ENCODE data around the gene CHRDL2. TPM values are rescaled to one million over a fixed set of nuclear protein-coding genes. Genes with fewer than 3 reads are reported as not detected.

Gene CHRDL2
- total RNA-seq, 1 experiment from 2014 or later, result not detected

DNA sequence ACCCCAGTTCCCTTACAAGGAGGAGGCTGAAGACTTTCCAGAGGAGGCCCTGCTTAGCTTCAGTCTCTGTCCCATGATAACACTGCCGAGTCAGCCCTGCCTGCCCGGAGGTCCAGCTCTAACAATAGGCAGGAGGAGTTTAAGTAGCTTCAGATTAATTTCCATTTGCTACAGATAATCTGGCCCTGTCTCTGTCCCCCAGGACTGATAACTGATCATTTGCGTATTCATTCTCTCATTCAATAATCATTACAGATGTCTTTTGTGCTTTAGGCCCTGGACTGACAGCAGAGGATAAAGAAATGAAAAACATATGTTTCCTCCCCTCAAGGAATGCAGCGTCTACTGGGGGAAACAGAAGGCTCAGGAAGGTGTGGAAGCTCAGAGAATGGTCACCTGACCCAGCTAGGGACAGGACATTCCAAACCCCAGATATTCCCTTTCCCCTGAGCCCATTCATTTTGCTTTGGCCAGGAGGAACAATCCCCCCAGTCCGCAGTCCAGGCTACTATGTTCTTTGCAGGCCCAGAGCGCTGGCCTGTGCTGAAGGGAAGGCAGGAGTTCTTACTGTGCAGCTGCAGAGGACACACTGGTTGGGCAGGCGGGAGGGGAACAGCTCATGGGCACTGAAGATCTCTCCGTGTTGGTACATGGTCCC is 20.8 kb downstream of the CHRDL2 start:
- no peak for DNase-seq (ENCODE audit: low spot score)

GRCh38 chr11:74709175-74709574 is 22.1 kb downstream of the CHRDL2 start:
- no peak for DNase-seq (ENCODE audit: low spot score)

DNA sequence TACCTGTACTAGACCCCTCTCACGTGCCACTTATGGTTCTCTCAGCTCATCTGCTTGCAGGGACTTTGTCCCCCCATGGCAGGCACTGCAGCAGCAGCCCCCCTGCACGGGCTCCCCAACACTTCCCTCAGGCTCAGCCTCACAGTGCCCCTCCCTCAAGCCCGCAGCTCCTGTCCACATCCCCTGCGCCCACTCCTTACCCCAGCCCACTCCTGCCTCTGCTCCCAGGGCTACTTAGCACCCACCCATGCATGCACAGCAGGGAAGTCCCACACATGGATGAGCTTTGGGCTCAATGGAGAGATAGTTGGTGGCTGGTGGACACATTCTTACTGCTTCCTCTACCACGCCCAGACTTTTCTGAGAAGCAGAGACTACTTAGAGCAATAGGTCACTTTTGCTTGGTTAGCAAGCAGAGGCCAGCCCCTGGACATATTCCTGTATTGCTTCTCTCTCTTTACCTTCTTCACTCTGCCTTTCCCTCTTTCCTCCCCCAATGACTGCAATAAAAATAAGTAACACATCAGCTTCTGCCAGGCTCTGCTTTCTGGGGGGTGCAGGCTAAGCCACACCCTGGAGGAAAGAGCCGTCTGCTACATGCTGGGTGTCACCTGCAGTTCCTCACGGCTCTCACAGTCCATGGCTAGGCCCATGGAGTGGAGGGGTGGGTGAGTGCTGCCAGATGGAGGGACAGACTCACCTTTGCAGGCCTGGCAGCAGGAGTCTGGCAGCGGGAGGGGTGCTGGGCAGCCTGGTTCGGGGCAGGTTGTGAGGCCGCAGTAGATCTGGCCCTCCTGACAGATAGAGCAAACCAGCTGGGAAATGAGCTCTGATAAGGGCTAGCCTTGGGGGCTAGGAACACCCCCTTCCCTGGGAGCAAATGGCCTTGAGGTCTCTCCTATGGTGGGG is 23.4 kb downstream of the CHRDL2 start:
- DNase-seq (ENCODE audit: low spot score), result no peak

GRCh38 chr11:74707182-74707581 is 24.0 kb downstream of the CHRDL2 start:
- DNase-seq (ENCODE audit: low spot score), result no peak

- no peak for DNase-seq (ENCODE audit: low spot score)
Observed at GRCh38 chr11:74703211-74703610, 28.0 kb downstream of the CHRDL2 start.

- DNase-seq (ENCODE audit: low spot score), result peak; percentile 58
Observed at GRCh38 chr11:74702383-74703007, 28.7 kb downstream of the CHRDL2 start.

- no peak for DNase-seq (ENCODE audit: low spot score)
Observed at GRCh38 chr11:74701351-74701750, 29.9 kb downstream of the CHRDL2 start.

GRCh38 chr11:74699615-74700396 is 31.4 kb downstream of the CHRDL2 start:
- DNase-seq (ENCODE audit: low spot score), result no peak

DNA sequence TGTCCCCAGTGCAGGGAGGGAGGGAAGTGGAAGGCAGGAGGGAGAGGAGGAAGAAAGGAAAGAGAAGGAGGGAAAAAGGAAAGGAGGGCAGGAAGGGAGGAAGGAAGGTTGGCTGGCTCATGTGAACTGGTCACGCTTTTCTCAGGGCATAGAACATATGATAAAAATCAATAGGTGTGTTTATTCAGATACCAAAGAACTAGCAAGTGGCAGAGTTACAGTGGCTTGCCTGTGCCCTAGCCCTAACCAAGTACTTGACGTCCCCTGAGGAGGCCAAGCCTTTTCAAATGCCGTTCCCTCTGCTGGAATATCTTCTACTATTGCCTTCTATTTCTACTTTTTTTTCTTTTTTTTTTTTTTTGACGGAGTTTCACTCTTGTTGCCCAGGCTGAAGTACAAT is 33.5 kb downstream of the CHRDL2 start:
- no peak for DNase-seq (ENCODE audit: low spot score)

GRCh38 chr11:74696939-74697675 is 34.1 kb downstream of the CHRDL2 start:
- peak; percentile 53 for DNase-seq (ENCODE audit: low spot score)

GRCh38 chr11:74696500-74696899 is 34.7 kb downstream of the CHRDL2 start:
- DNase-seq (ENCODE audit: low spot score), result no peak

GRCh38 chr11:74695705-74696280 is 35.4 kb downstream of the CHRDL2 start:
- no peak for DNase-seq (ENCODE audit: low spot score)

DNA sequence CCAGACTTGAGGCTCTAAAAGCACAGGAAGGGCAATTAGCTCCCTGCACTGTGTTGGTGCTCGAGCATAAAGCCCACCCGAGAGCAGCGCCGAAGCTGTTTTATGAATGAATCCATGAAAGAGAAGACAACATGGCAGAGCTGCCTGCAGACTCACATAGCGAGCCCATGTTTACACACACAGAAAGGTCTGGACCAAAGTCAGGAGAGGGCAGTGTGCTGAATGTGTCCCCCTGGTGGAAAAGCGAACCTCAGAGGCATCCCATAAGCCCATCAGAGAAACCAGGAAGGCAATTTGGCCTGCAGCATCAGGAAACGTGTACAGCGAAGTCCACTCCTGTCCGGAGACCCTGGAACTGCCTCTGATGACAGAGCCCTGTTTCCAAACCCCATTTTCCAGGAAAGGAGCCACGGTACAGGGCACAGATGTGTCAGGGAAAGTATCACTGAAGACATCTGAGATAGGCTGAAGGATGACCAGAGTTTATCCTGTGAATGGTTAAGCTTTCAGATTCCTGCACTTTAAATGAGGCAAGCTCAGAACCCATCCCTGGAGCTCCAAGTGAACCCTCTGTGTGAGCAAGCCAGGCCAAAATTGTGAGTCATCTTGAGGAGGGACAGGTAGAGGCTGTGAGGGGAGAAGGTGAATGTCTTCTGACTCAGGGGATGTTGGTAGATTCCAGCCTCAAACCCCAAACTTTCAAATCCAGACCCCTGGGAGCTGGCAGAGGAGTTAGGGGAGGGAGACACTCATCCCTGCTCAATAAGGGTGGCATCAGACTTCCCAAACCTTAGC is 36.9 kb downstream of the CHRDL2 start:
- no peak for DNase-seq (ENCODE audit: low spot score)

- no peak for DNase-seq (ENCODE audit: low spot score)
Observed at GRCh38 chr11:74693531-74693930, 37.7 kb downstream of the CHRDL2 start.

GRCh38 chr11:74691755-74692154 is 39.5 kb downstream of the CHRDL2 start:
- DNase-seq (ENCODE audit: low spot score), result no peak

GRCh38 chr11:74689666-74690065 is 41.6 kb downstream of the CHRDL2 start:
- no peak for DNase-seq (ENCODE audit: low spot score)

DNA sequence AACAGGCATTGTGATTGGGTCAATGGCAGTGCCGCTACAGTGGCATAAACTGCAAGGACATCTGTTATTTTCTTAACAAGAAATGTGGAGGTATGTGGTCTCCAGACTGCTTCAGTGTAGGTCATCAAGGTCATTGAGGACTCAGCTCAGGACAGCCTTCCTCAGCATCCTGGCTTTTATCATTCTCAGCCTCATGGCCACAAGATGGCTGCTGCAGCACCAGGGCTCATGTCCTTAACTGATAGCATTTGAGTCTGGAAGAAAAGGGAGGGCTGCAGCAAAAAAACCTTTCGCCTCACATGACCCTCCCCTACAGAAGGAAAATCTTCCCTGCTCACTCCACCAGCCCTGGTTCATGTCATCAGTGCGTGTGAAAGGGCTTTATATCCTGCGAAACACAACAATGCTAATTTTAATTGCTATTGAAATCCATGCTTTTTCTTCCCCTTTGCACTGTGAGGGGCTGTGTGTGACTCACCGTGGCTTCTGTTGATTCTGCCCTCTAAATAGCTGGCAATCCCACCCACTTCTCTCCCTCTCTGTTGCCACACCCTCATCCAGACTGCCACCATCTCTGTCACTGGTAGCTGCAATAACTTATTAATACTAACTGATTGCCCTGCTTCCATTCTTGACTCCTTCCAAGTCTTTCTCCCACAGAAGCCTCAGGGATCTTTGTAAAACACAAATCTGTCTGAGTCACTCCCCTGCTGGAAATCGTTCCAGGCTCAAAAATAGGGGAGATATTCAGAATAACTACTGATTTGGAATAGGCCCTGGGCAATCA is 43.8 kb downstream of the CHRDL2 start:
- no peak for DNase-seq (ENCODE audit: low spot score)

DNA sequence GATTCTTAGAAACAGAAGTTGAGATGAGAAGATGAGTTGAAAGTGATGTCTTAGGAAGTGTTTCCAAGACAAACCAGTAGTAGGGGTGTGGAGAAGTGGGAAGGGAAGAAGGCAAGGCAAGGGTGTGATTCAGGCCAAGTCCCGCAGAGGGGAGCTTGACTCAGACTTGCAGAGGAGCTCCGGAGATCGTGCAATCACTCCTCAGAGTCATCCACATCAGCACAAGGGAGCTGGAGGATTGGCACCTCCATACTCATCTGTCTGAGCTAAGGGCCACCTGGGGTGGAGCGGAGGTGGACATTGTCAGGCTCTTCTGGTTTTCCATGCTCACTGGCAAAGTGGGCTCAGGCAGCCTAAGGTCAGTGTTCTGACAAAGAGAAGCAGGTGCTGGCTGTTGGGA is 44.4 kb downstream of the CHRDL2 start:
- no peak for DNase-seq (ENCODE audit: low spot score)

- DNase-seq (ENCODE audit: low spot score), result no peak
Observed at GRCh38 chr11:74685905-74686304, 45.3 kb downstream of the CHRDL2 start.

Measured in H4 (cell line).